CD14-positive monocyte (primary cell): ENCODE results near the gene ECPAS. TPM values are rescaled to one million over a fixed set of nuclear protein-coding genes. Genes with fewer than 3 reads are reported as not detected.
A peak's percentile ranks its signal among the peaks of the same experiment; 100 is the strongest.

Experiments used
- DNase-seq, 3 donors: peaks; one replicate each; pipeline ENCODE4 v3.0.0-alpha.2; 2011 to 2022
- H2AFZ ChIP-seq: 2 replicates; pipeline ENCODE4 v1.6.0; 2012; ENCODE audit warnings: mild to moderate bottlenecking, low read depth, low read length, inconsistent platforms; ENCODE audit not compliant: insufficient read depth, poor library complexity, severe bottlenecking
- H3K27ac ChIP-seq, 2 donors: 1 replicate in 1 of 2; 2 replicates in 1 of 2; pipeline ENCODE4 v1.5.1; 2012 to 2013; ENCODE audit warnings: low read length in 2 of 2, control low read depth in 1 of 2, inconsistent platforms in 1 of 2, low read depth in 1 of 2, mild to moderate bottlenecking in 1 of 2
- H3K27me3 ChIP-seq, 2 donors: one replicate each; pipeline versions ENCODE4 v1.6.0 to v1.6.1; 2011 to 2013; ENCODE audit warnings: low read length in 2 of 2; ENCODE audit not compliant: control insufficient read depth in 2 of 2, insufficient read depth in 2 of 2
- H3K36me3 ChIP-seq, 2 donors: replicated peaks in 1 of 2; 1 replicate in 1 of 2; 2 replicates in 1 of 2; pipeline versions ENCODE4 v1.5.1 to v1.6.1; 2012 to 2013; ENCODE audit warnings: low read length in 2 of 2, control low read depth in 1 of 2, inconsistent platforms in 1 of 2, mild to moderate bottlenecking in 1 of 2; ENCODE audit not compliant: insufficient read depth in 2 of 2, control insufficient read depth in 1 of 2
- H3K4me1 ChIP-seq, 2 donors: 1 replicate in 1 of 2; 2 replicates in 1 of 2; pipeline versions ENCODE4 v1.5.1 to v1.6.1; 2012 to 2013; ENCODE audit warnings: low read length in 2 of 2, control low read depth in 1 of 2, inconsistent platforms in 1 of 2, mild to moderate bottlenecking in 1 of 2, moderate library complexity in 1 of 2; ENCODE audit not compliant: insufficient read depth in 2 of 2, control insufficient read depth in 1 of 2
- H3K4me2 ChIP-seq: replicated peaks from 2 replicates; pipeline ENCODE3; 2012; ENCODE audit warnings: low read length, moderate library complexity, mild to moderate bottlenecking; ENCODE audit not compliant: poor library complexity, severe bottlenecking; ENCODE audit errors: extremely low read depth
- H3K4me3 ChIP-seq, 3 experiments: fragments of 200-600 bp in 1 of 3; sonication (generic) in 1 of 3; replicated peaks in 1 of 3; 1 replicate in 2 of 3; 2 replicates in 1 of 3; pipeline ENCODE4 v1.5.1; 2011 to 2013; ENCODE audit warnings: low read length in 3 of 3, mild to moderate bottlenecking in 3 of 3, control low read depth in 2 of 3, low read depth in 2 of 3, inconsistent platforms in 1 of 3, moderate library complexity in 1 of 3
- H3K79me2 ChIP-seq: 2 replicates; pipeline ENCODE4 v1.6.0; 2012; ENCODE audit warnings: mild to moderate bottlenecking, control low read depth, inconsistent platforms, low read length, moderate library complexity; ENCODE audit not compliant: insufficient read depth
- H3K9ac ChIP-seq: 2 replicates; pipeline ENCODE4 v1.6.0; 2017; ENCODE audit warnings: low read length, mild to moderate bottlenecking; ENCODE audit not compliant: insufficient read depth, poor library complexity, severe bottlenecking
- H3K9me3 ChIP-seq, 2 donors: replicated peaks in 1 of 2; 1 replicate in 1 of 2; 2 replicates in 1 of 2; pipeline versions ENCODE4 v1.5.1 to v1.6.1; 2012 to 2013; ENCODE audit warnings: low read length in 2 of 2, control low read depth in 1 of 2; ENCODE audit not compliant: control insufficient read depth in 1 of 2, insufficient read depth in 1 of 2
- H4K20me1 ChIP-seq: 2 replicates; pipeline ENCODE4 v1.6.0; 2012; ENCODE audit warnings: mild to moderate bottlenecking, low read length, control low read depth, moderate library complexity; ENCODE audit not compliant: insufficient read depth
- H3K27ac Mint-ChIP-seq, 7 donors: one replicate each; pipeline ENCODE4 v1.8.0; 2020; ENCODE audit warnings: mild to moderate bottlenecking in 7 of 7, mixed read lengths in 7 of 7, moderate library complexity in 6 of 7, inconsistent platforms in 2 of 7
- H3K27me3 Mint-ChIP-seq, 3 donors: one replicate each; pipeline ENCODE4 v1.8.0; 2021 to 2022; ENCODE audit warnings: low read depth in 3 of 3, mild to moderate bottlenecking in 3 of 3, mixed read lengths in 3 of 3, moderate library complexity in 3 of 3, inconsistent platforms in 1 of 3
- H3K36me3 Mint-ChIP-seq, 2 donors: one replicate each; pipeline ENCODE4 v1.8.0; 2020; ENCODE audit warnings: mixed read lengths in 2 of 2, inconsistent platforms in 1 of 2, mild to moderate bottlenecking in 1 of 2
- H3K4me1 Mint-ChIP-seq: one replicate; pipeline ENCODE4 v1.8.0; 2020; ENCODE audit warnings: mild to moderate bottlenecking, mixed read lengths
- H3K4me3 Mint-ChIP-seq, 2 donors: one replicate each; pipeline ENCODE4 v1.8.0; 2020; ENCODE audit warnings: mild to moderate bottlenecking in 2 of 2, mixed read lengths in 2 of 2, moderate library complexity in 1 of 2
- H3K9me3 Mint-ChIP-seq, 7 donors: one replicate each; pipeline ENCODE4 v1.8.0; 2020 to 2022; ENCODE audit warnings: mixed read lengths in 7 of 7, mild to moderate bottlenecking in 6 of 7, moderate library complexity in 6 of 7, inconsistent platforms in 2 of 7
- WGBS: methylation state at CpG from one replicate; pipeline ENCODE4 v1.1.5; 2013; ENCODE audit warnings: missing lambda C conversion rate; ENCODE audit not compliant: insufficient coverage; 5-methylcytosine and 5-hydroxymethylcytosine counted together
- intact Hi-C, 2 donors: fragments of 100-400 bp; cut with micrococcal nuclease; formaldehyde crosslinking; loops; one replicate each; pipeline versions ENCODE4 v1.15.0 to v1.15.1; 2023
- polyA plus RNA-seq, 3 donors: library from polyadenylated mRNA; depleted of rRNA in 1 of 3; unstranded in 2 of 3; stranded (reverse) in 1 of 3; fragments of 300-500 nt in 2 of 3; fragments of >200 nt in 1 of 3; fragmentation: Illumina TruSeq in 2 of 3; gene quantifications; 1 replicate in 2 of 3; 2 replicates in 1 of 3; pipeline ENCODE4 v1.2.3, GENCODE V29; 2012 to 2021
- TF ChIP-seq, protein P1 (sequence below): fragments of 200-600 bp; IDR thresholded peaks from one replicate; pipeline ENCODE4 v1.8.0; 2022; ENCODE audit warnings: antibody characterized with exemption, mild to moderate bottlenecking

Gene ECPAS
- polyA plus RNA-seq, 3 donors: 7.4 to 27.6 (median 15.9) TPM

DNA sequence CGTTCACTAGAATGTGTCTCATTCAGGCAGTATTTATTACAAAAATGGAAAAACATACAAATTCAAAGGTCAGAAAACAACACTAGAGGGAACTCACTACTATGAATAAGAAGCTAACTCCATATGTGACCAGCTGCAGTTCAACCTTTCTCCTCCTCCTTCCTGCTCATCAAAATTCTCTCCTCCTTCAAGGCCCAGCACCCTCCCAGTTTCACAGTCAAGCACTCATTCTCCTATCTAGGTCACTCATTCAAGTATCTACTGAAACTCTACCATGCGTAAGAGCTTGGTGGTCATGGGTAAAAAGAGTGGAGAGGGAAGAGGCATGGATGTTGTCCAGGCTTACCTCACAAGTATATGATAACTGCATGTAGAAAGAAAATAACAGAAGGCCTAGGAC is 27.7 kb downstream of the ECPAS start:
- peaks cover 99% of the 10 kb centered on the region for H4K20me1 ChIP-seq
- H3K4me3 ChIP-seq: no peak overlapping the region
- Mint-ChIP-seq H3K9me3 (peaks cover 0 to 2% (median 0%) of the 10 kb centered on the region in 7 donors), H3K4me3 (no peak overlapping the region), H3K27me3 (no peaks in the 10 kb centered on the region), H3K27ac (peak overlapping the region in 1 of 7 donors; percentile 14), H3K36me3 (no peaks in the 10 kb centered on the region), H3K4me1 (peaks cover 7% of the 10 kb centered on the region)
- H3K36me3 ChIP-seq: peaks cover 0 to 5% of the 10 kb centered on the region in 2 donors
- no CpG with 5 or more reads among the region's 2 CpGs for WGBS
- H3K27me3 ChIP-seq: no peaks in the 10 kb centered on the region
- no peak overlapping the region for H3K27ac ChIP-seq
- H2AFZ ChIP-seq: no peak overlapping the region
- intact Hi-C loops: no loop called here
- TF ChIP-seq, protein P1, sequence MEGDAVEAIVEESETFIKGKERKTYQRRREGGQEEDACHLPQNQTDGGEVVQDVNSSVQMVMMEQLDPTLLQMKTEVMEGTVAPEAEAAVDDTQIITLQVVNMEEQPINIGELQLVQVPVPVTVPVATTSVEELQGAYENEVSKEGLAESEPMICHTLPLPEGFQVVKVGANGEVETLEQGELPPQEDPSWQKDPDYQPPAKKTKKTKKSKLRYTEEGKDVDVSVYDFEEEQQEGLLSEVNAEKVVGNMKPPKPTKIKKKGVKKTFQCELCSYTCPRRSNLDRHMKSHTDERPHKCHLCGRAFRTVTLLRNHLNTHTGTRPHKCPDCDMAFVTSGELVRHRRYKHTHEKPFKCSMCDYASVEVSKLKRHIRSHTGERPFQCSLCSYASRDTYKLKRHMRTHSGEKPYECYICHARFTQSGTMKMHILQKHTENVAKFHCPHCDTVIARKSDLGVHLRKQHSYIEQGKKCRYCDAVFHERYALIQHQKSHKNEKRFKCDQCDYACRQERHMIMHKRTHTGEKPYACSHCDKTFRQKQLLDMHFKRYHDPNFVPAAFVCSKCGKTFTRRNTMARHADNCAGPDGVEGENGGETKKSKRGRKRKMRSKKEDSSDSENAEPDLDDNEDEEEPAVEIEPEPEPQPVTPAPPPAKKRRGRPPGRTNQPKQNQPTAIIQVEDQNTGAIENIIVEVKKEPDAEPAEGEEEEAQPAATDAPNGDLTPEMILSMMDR: no peak
- no peak for DNase-seq
- H3K79me2 ChIP-seq: peaks cover 98% of the 10 kb centered on the region
- no peaks in the 10 kb centered on the region for H3K4me1 ChIP-seq
- no peak overlapping the region for H3K9ac ChIP-seq
- no peaks in the 10 kb centered on the region for H3K9me3 ChIP-seq
- H3K4me2 ChIP-seq: no peak overlapping the region

DNA sequence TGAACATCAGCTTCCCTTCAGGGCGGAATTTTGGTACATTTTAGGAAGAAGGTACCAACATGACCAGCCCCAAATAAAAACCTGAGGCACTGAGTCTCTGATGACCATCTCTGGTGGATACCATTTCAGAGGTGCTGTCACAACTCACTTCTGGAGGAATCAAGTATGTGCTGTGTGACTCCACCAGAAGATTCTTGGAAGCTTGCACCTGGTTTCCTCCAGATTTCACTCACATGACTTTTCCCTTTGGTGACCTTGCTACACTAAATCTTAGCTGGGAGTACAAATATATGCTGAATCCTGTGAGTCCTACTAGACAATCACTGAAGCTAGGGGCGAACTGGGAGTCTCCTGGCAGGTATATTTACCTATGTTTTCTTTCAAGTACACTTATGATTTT is 28.5 kb downstream of the ECPAS start:
- H3K9me3 Mint-ChIP-seq: no peaks in the 10 kb centered on the region
- no peaks in the 10 kb centered on the region for H3K27me3 Mint-ChIP-seq
- no peak overlapping the region for H3K4me3 Mint-ChIP-seq
- H4K20me1 ChIP-seq: peaks cover 92% of the 10 kb centered on the region
- no peak overlapping the region for H2AFZ ChIP-seq
- peaks cover 0 to 2% of the 10 kb centered on the region in 2 donors for H3K36me3 Mint-ChIP-seq
- no peaks in the 10 kb centered on the region for H3K9me3 ChIP-seq
- no peak overlapping the region for H3K27ac Mint-ChIP-seq
- peaks cover 0 to 12% of the 10 kb centered on the region in 2 donors for H3K36me3 ChIP-seq
- DNase-seq: no peak
- no peaks in the 10 kb centered on the region for H3K27me3 ChIP-seq
- H3K27ac ChIP-seq: no peak overlapping the region
- peaks cover 98% of the 10 kb centered on the region for H3K79me2 ChIP-seq
- no CpG with 5 or more reads among the region's 2 CpGs for WGBS
- H3K9ac ChIP-seq: no peak overlapping the region
- TF ChIP-seq, protein P1: no peak
- intact Hi-C loops: no loop called here
- no peaks in the 10 kb centered on the region for H3K4me1 ChIP-seq
- H3K4me3 ChIP-seq: no peak overlapping the region
- peaks cover 7% of the 10 kb centered on the region for H3K4me1 Mint-ChIP-seq
- no peak overlapping the region for H3K4me2 ChIP-seq
